Choroid plexus epithelial cell (primary cell): ENCODE data around the gene NSUN5.
"Not testable (repeated sequence)": the region's sequence is repeated elsewhere in the genome, so short reads cannot be mapped to it uniquely, and the experiment has no call there.

Experiments used
- DNase-seq: peaks from one replicate; pipeline ENCODE4 v3.0.0-alpha.2; 2010; ENCODE audit warnings: low read depth
- H3K4me3 ChIP-seq: 2 replicates; pipeline ENCODE4 v1.5.1; 2011; ENCODE audit warnings: low read depth, mild to moderate bottlenecking, control low read depth, low read length, moderate library complexity
- CTCF ChIP-seq: conservative IDR thresholded peaks from 2 replicates; pipeline ENCODE4 v1.5.1; 2011; ENCODE audit warnings: low read depth, mild to moderate bottlenecking, control low read depth, inconsistent platforms, low read length, moderate library complexity

The NSUN5 gene

GRCh38 chr7:73308074-73308664 is 457 bp downstream of the NSUN5 start:
- no peak for TF ChIP-seq CTCF
- peak overlapping the region; percentile 61 for H3K4me3 ChIP-seq
- no peak for DNase-seq

- no peak for DNase-seq
- H3K4me3 ChIP-seq = no peak overlapping the region
- TF ChIP-seq CTCF = no peak
These were observed 1.2 kb downstream of the NSUN5 start for GRCh38 chr7:73307436-73307835.

- not testable (repeated sequence) for H3K4me3 ChIP-seq
- TF ChIP-seq CTCF = peak; percentile 16
These were observed 3.8 kb downstream of the NSUN5 start for GRCh38 chr7:73304612-73305387.

GRCh38 chr7:73304071-73304470 is 4.6 kb downstream of the NSUN5 start:
- no peak overlapping the region for H3K4me3 ChIP-seq
- TF ChIP-seq CTCF = no peak
- DNase-seq = no peak

More at GRCh38 chr7:73304612-73305387, 3.8 kb downstream of the NSUN5 start:
- peak; percentile 14 for DNase-seq

GRCh38 chr7:73303546-73303945 is 5.1 kb downstream of the NSUN5 start:
- no peak overlapping the region for H3K4me3 ChIP-seq
- no peak for DNase-seq
- TF ChIP-seq CTCF = no peak

- not testable (repeated sequence) for H3K4me3 ChIP-seq, DNase-seq
These were observed 5.8 kb downstream of the NSUN5 start for GRCh38 chr7:73302846-73303245.

- not testable (repeated sequence) for H3K4me3 ChIP-seq
These were observed 7.5 kb downstream of the NSUN5 start for GRCh38 chr7:73301108-73301507.

GRCh38 chr7:73299812-73300211 is 8.8 kb downstream of the NSUN5 start:
- H3K4me3 ChIP-seq, DNase-seq: not testable (repeated sequence)

More at GRCh38 chr7:73301108-73301507, 7.5 kb downstream of the NSUN5 start:
- not testable (repeated sequence) for DNase-seq

GRCh38 chr7:73297706-73298105 is 10.9 kb downstream of the NSUN5 start:
- not testable (repeated sequence) for DNase-seq, H3K4me3 ChIP-seq

- not testable (repeated sequence) for DNase-seq, H3K4me3 ChIP-seq
These were observed 11.4 kb downstream of the NSUN5 start for GRCh38 chr7:73297235-73297634.

- DNase-seq, H3K4me3 ChIP-seq: not testable (repeated sequence)
These were observed 31.4 kb downstream of the NSUN5 start for GRCh38 chr7:73277210-73277609.

GRCh38 chr7:73267813-73268212 is 40.8 kb downstream of the NSUN5 start:
- DNase-seq, H3K4me3 ChIP-seq: not testable (repeated sequence)
